Ishikawa (cell line): ENCODE data around the gene MYO16.

Experiments used
- CEBPB ChIP-seq: IDR thresholded peaks from 2 replicates; pipeline ENCODE4 v1.6.1; 2012
- CREB1 ChIP-seq: IDR thresholded peaks from 2 replicates; pipeline ENCODE4 v1.6.1; 2012; ENCODE audit warnings: low read depth
- EGR1 ChIP-seq: IDR thresholded peaks from 2 replicates; pipeline ENCODE4 v1.6.1; 2012
- EP300 ChIP-seq: IDR thresholded peaks from 2 replicates; pipeline ENCODE4 v1.6.1; 2012; ENCODE audit warnings: borderline replicate concordance
- FOXM1 ChIP-seq: IDR thresholded peaks from 2 replicates; pipeline ENCODE4 v1.6.1; 2012; ENCODE audit warnings: low read depth, borderline replicate concordance
- NFIC ChIP-seq: IDR thresholded peaks from 2 replicates; pipeline ENCODE4 v1.6.1; 2012
- RAD21 ChIP-seq: IDR thresholded peaks from 2 replicates; pipeline ENCODE4 v1.6.1; 2012; ENCODE audit warnings: low read depth
- TAF1 ChIP-seq: IDR thresholded peaks from 2 replicates; pipeline ENCODE4 v1.6.1; 2012; ENCODE audit warnings: low read depth, mild to moderate bottlenecking
- TCF12 ChIP-seq: IDR thresholded peaks from 2 replicates; pipeline ENCODE4 v1.6.1; 2012; ENCODE audit warnings: low read depth
- TEAD4 ChIP-seq: IDR thresholded peaks from 2 replicates; pipeline ENCODE4 v1.6.1; 2012
- YY1 ChIP-seq: IDR thresholded peaks from 2 replicates; pipeline ENCODE4 v1.6.1; 2012; ENCODE audit warnings: low read depth
- ZBTB7A ChIP-seq: IDR thresholded peaks from 2 replicates; pipeline ENCODE4 v1.6.1; 2012; ENCODE audit warnings: low read depth
- TF ChIP-seq, protein P1 (sequence below): IDR thresholded peaks from 2 replicates; pipeline ENCODE4 v1.6.1; 2012
- TF ChIP-seq, protein P2 (sequence below): IDR thresholded peaks from 2 replicates; pipeline ENCODE4 v1.6.1; 2012; ENCODE audit warnings: low read depth, mild to moderate bottlenecking
- TF ChIP-seq, protein P3 (sequence below): IDR thresholded peaks from 2 replicates; pipeline ENCODE4 v1.6.1; 2012

MYO16 gene

DNA sequence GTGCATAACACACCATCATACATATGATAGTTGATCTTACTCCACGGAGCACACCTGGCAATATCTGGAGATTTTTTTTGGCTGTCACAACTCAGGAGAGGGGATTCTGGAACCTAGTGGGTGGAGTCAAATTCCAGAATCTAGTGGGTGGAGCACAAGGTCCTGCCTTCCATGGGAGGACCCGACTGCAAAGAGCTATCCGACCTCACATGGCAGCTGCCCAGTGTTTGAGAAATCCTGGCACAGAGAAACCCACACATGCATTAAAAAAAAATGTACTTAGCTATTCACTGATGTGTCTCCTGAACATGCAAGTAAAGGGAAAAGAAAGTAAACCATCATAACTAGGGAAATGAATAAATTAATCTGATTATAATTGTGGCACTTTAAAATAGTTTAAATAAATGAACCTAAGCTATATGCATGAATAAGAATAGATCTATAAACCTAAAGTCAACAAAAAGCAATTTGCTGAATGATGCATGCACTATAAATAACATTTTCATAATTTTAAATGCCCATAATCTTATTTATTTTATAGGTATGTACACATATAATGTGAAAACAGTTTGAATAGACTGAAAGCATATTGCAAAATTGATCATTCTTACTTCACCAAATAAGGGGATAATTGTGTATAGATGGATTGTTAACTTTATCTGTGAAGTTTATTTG, 300.3 kb downstream of the MYO16 start:
- no peak for TF ChIP-seq EGR1
- TF ChIP-seq, protein P1, sequence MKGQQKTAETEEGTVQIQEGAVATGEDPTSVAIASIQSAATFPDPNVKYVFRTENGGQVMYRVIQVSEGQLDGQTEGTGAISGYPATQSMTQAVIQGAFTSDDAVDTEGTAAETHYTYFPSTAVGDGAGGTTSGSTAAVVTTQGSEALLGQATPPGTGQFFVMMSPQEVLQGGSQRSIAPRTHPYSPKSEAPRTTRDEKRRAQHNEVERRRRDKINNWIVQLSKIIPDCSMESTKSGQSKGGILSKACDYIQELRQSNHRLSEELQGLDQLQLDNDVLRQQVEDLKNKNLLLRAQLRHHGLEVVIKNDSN, result no peak

DNA sequence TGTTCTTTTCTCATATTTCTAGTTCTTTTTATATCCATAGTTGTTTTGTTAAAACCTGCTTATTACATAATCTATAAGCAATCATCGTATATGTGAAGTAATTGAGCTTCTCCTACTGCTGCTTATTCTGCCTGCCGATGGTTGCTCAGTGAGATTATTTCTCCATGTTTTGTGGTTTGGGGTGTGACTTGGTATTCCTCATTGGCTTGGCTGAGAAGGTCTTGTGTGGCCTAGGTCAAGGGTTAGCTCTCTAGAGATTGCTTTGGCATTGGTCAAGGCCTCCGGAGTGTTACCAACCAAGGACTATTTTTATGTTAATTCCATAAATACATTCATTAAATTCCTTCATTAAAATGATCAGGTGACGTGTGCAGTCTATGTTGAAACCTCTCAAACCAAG, 302.8 kb downstream of the MYO16 start:
- TF ChIP-seq, protein P2, sequence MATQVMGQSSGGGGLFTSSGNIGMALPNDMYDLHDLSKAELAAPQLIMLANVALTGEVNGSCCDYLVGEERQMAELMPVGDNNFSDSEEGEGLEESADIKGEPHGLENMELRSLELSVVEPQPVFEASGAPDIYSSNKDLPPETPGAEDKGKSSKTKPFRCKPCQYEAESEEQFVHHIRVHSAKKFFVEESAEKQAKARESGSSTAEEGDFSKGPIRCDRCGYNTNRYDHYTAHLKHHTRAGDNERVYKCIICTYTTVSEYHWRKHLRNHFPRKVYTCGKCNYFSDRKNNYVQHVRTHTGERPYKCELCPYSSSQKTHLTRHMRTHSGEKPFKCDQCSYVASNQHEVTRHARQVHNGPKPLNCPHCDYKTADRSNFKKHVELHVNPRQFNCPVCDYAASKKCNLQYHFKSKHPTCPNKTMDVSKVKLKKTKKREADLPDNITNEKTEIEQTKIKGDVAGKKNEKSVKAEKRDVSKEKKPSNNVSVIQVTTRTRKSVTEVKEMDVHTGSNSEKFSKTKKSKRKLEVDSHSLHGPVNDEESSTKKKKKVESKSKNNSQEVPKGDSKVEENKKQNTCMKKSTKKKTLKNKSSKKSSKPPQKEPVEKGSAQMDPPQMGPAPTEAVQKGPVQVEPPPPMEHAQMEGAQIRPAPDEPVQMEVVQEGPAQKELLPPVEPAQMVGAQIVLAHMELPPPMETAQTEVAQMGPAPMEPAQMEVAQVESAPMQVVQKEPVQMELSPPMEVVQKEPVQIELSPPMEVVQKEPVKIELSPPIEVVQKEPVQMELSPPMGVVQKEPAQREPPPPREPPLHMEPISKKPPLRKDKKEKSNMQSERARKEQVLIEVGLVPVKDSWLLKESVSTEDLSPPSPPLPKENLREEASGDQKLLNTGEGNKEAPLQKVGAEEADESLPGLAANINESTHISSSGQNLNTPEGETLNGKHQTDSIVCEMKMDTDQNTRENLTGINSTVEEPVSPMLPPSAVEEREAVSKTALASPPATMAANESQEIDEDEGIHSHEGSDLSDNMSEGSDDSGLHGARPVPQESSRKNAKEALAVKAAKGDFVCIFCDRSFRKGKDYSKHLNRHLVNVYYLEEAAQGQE, result no peak
- TF ChIP-seq, protein P1, result no peak
- TF ChIP-seq ZBTB7A (no peak), EP300 (no peak), TEAD4 (no peak), RAD21 (no peak), TCF12 (no peak), FOXM1 (no peak), EGR1 (no peak), YY1 (no peak), CREB1 (no peak), CEBPB (no peak), NFIC (no peak), TAF1 (no peak)
- TF ChIP-seq, protein P3, sequence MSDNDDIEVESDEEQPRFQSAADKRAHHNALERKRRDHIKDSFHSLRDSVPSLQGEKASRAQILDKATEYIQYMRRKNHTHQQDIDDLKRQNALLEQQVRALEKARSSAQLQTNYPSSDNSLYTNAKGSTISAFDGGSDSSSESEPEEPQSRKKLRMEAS, result no peak

DNA sequence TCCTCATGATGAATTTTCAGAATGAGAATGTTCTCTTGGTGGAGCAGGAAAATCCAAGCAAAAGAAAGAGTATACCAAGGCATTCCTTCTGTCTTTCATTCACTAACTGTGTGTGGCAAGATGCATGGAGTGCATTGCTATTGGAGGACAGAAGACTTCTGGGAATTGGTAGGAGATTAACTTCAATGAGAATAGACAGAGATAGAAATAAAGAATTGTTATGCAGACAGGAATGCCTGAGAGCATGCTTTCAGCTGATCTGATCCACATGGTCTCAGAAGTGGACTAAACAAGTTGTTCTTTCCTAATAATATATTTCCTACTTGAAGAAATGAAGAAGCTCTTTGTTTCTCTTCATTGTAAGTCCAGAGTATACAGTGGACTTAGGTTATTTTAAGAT, 303.6 kb downstream of the MYO16 start:
- TF ChIP-seq TAF1, result no peak
- TF ChIP-seq FOXM1, result no peak
- TF ChIP-seq TCF12, result no peak
- TF ChIP-seq ZBTB7A, result no peak
- TF ChIP-seq, protein P3, result no peak
- no peak for TF ChIP-seq TEAD4
- no peak for TF ChIP-seq CREB1
- TF ChIP-seq NFIC, result no peak
- TF ChIP-seq CEBPB, result no peak
- TF ChIP-seq, protein P1, result no peak
- TF ChIP-seq YY1, result no peak
- TF ChIP-seq EP300, result no peak

DNA sequence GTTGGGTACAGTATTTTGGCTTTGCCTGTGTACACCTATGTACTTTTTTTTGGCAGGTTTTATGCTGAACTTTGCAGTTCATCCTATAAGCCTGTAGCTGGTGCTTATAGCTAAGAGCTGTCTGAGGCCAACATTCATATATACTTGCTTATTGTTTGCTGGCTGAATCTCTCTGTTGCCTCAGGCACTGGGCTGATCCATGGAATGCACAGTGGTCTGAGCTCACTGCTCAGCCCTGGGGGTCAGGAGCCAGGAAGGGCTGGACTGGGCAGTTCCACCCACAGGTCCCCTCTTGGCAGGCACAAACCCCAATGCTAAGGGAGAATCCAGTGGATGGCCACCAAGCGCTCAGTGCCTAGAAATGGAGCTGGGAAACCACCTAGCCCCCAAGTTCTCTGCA, 308.7 kb downstream of the MYO16 start:
- no peak for TF ChIP-seq ZBTB7A
- TF ChIP-seq, protein P2, result no peak
- TF ChIP-seq CEBPB, result no peak

DNA sequence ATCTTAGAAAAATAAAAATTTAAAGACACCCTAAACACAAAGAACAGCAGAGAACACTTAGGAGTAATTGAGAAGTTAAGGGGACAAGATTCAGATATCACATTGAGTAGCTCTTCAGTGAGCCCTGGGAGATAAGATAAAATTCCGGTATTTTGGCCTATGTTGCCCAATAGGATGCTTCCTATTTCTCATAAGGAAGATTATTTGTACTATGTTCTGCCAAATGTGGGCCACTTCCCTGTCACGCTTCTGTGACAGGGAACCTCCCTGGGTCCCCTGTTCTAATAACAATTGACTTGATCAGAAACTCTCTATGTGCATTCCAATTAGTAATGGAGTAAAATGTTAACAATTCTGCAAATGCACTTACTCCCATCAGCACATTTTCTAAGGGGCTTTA, 310.7 kb downstream of the MYO16 start:
- no peak for TF ChIP-seq CREB1
- TF ChIP-seq EP300, result no peak
- TF ChIP-seq, protein P3, result no peak
- no peak for TF ChIP-seq TEAD4
- TF ChIP-seq YY1, result no peak
- no peak for TF ChIP-seq ZBTB7A
- no peak for TF ChIP-seq CEBPB
- TF ChIP-seq, protein P2, result no peak
- TF ChIP-seq FOXM1, result no peak
- TF ChIP-seq TCF12, result no peak
- no peak for TF ChIP-seq TAF1
- no peak for TF ChIP-seq NFIC
- TF ChIP-seq EGR1, result no peak
- TF ChIP-seq, protein P1, result no peak
- TF ChIP-seq RAD21, result no peak
